ENCODE data around the gene CRX. TPM values are rescaled to one million over a fixed set of nuclear protein-coding genes. Genes with fewer than 3 reads are reported as not detected.

The CRX gene
- total RNA-seq, 2 donors from 2014 or later = not detected

DNA sequence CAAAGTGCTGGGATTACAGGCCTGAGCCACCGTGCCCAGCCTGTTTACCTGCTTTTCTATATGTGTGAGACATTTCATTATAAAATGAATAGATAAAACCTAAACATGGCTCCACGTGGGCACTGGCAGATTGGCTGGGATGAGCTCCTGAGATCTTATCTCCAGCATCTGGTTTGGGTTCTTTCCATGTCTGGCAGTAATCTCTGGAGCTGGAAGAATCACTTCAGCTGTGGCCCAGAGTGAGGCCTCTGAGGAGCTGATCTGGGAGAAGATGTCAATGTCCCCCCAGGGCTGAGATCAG is 69.8 kb downstream of the CRX start:
- Histone ChIP-seq H3K36me3 (no peaks in the 10 kb centered on the region), H3K27ac (no peak overlapping the region), H3K9me3 (peaks cover 4 to 22% of the 10 kb centered on the region in 2 donors), H3K4me3 (no peak overlapping the region), H3K4me1 (no peaks in the 10 kb centered on the region), H3K27me3 (no peaks in the 10 kb centered on the region)
- DNase-seq (ENCODE audit: low spot score) = no peak
- TF ChIP-seq, protein P1, sequence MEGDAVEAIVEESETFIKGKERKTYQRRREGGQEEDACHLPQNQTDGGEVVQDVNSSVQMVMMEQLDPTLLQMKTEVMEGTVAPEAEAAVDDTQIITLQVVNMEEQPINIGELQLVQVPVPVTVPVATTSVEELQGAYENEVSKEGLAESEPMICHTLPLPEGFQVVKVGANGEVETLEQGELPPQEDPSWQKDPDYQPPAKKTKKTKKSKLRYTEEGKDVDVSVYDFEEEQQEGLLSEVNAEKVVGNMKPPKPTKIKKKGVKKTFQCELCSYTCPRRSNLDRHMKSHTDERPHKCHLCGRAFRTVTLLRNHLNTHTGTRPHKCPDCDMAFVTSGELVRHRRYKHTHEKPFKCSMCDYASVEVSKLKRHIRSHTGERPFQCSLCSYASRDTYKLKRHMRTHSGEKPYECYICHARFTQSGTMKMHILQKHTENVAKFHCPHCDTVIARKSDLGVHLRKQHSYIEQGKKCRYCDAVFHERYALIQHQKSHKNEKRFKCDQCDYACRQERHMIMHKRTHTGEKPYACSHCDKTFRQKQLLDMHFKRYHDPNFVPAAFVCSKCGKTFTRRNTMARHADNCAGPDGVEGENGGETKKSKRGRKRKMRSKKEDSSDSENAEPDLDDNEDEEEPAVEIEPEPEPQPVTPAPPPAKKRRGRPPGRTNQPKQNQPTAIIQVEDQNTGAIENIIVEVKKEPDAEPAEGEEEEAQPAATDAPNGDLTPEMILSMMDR (IDR thresholded peaks at IDR 0.05) = no peak

DNA sequence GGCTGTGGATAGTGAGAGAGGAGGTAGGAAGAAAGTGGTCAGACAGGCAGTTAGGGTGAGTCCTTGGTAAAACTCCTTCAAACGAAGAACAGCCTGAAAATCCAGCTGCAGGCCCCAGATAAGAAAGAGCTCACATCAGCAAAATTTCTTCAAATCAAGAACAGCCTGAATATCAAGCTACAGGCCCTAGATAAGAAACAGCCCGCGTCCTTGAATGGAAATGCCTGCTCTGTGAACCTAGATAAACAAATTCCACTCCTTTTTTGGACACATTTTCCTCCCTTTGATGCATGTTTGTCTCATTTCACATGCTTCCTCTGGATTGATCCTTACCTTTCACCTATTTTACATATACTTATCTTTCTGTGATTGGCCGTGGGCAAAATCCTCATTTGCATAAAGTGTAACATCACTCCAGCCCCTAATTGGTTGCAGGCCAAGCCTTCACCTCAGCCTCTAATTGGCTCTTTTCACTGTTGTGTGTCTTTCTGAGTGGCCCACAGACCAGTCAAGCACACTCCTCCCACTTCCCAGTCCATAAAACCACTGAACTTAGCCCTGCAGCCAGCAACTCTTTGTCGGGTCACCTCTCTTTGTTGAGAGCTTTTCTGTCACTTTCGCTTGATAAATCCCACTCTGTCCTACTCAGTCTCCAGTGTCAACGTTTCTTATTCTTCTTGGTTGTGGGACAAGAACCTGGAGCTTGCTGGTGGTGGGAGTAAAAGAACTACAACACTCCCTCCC is 70.4 kb downstream of the CRX start:
- Histone ChIP-seq H3K36me3 (no peaks in the 10 kb centered on the region), H3K4me1 (no peaks in the 10 kb centered on the region), H3K27me3 (no peaks in the 10 kb centered on the region), H3K27ac (no peak overlapping the region), H3K9me3 (peaks cover 4 to 25% of the 10 kb centered on the region in 2 donors), H3K4me3 (no peak overlapping the region)
- TF ChIP-seq, protein P1 (IDR thresholded peaks at IDR 0.05) = no peak
- DNase-seq (ENCODE audit: low spot score) = no peak

Other genes with a start within 250 kb of the CRX start
- under 1 TPM in 1 of 2 donors, not detected in 1; 0.20 TPM for gene ZNF541, start 248.8 kb upstream of the CRX start, total RNA-seq
- 10 to 100 TPM in 1 of 2 donors, 1 to 10 TPM in 1; 7.0 to 12.6 TPM for gene BICRA, start 212.8 kb upstream of the CRX start, total RNA-seq
- gene EHD2, start 108.5 kb upstream of the CRX start, total RNA-seq = 10 to 100 TPM; 44.9 to 70.3 TPM
- gene NOP53, start 76.4 kb upstream of the CRX start, total RNA-seq = 100 to 1,000 TPM; 143 to 243 TPM
- gene SELENOW, start 43.2 kb upstream of the CRX start, total RNA-seq = 1,000 to 10,000 TPM; 1,458 to 1,507 TPM
- not detected for gene TPRX1, start 17.4 kb upstream of the CRX start, total RNA-seq
- gene TPRX2, start 37.3 kb downstream of the CRX start, total RNA-seq = not detected
- not detected for gene SULT2A1, start 64.4 kb downstream of the CRX start, total RNA-seq
- gene BSPH1, start 170.2 kb downstream of the CRX start, total RNA-seq = not detected
- not detected for gene ELSPBP1, start 172.7 kb downstream of the CRX start, total RNA-seq
- not detected for gene CABP5, start 222.1 kb downstream of the CRX start, total RNA-seq

Measured in right atrium auricular region (tissue), 2 donors.